Stimulated activated CD4-positive, alpha-beta T cell treated with anti-CD3 and anti-CD28 coated beads, Interleukin-15, amount 100 ng/mL, for 48 hours (primary cell): ENCODE measurements around the gene ARSG.
"Not testable (repeated sequence)": the region's sequence is repeated elsewhere in the genome, so short reads cannot be mapped to it uniquely, and the experiment has no call there.

Experiments
- DNase-seq, 2 donors: peaks; one replicate each; pipeline ENCODE4 v3.0.0-alpha.2; 2020; ENCODE audit warnings: low read depth in 2 of 2

Gene ARSG

DNA sequence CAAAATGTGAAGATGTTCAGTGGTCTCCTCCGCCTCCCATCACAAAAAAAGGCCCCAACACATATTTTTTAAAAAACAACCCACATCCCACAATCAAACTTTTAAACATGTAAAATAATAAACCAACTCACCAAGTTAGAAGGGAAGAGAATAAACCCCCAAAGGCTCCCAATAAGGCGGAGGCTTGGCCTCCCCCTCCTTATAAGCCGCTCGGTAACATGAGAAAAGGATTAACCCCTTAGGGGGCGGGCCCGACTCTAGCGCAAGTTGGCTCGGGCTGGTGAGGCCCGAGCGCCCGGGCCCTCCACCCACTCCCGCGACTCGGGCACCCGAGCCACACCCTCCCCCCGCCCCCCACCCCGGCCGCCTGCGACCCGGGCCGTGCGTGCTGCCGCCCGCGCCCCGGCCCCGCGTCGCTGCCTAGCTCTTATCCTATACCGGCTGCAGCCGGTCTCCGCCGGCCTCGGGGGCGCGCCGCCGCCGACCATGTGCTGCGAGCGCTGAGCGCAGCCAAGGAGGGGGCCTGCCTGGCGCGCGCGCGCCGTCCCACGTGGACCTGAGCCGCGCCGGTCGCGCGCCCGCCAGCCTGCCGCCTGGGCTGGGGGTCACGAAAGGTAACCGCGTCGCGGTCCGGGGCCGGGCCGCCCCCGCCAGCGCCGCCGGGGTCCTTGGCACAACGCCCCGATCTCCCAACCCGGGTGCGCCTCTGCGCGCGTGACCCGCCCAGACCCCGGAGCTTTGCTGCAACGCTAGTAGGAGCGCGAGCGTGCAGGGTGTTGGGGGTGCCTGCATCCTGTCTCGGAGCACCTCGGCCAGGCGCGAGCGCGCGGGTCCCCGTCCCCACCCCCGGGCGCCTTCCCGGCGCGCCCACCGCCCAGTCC lies at the start of gene ARSG, which contains the start of gene SLC16A6:
Gene ARSG, plus strand, starts transcription at position 541 of the 881 bp plus-strand sequence. CDS start 15,999 bp downstream, outside the sequence.
Gene SLC16A6, minus strand, starts transcription at position 173 of the 881 bp plus-strand sequence. CDS start 12,807 bp downstream, outside the sequence.
- DNase-seq: peak; percentile 70 to 72

DNA sequence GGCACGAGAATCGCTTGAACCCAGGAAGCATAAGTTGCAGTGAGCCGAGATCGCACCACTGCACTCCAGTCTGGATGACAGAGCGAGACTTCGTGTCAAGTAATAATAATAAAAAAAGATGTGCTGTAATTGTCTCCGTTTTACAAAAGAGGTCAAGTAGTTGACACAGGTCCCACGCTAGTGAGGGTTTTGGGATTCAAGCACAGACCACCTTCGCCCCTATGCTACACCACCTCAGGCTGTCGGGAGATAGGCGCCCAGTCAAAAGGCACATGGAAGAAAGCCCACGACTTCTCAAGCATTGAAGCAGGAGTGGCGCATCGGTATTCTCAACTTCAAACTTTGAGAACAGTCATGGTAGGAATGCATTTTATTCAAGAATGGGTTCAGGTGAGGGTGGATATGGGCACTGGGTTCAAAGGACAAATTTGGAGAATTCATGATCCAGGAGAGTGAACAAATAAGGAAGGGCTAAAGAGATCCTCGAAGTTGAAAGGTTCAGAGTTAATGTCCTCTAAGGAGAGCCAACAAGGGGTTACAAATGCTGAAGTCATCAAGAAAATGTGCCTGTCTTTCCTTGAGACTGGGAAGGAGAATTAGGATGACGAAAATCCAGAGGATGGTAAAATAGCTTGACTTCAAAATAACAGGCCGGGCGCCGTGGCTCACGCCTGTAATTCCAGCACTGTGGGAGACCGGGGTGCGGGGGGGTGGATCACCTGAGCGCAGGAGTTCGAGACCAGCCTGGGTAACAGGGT lies 44.8 kb upstream of the ARSG start:
- DNase-seq: no peak

DNA sequence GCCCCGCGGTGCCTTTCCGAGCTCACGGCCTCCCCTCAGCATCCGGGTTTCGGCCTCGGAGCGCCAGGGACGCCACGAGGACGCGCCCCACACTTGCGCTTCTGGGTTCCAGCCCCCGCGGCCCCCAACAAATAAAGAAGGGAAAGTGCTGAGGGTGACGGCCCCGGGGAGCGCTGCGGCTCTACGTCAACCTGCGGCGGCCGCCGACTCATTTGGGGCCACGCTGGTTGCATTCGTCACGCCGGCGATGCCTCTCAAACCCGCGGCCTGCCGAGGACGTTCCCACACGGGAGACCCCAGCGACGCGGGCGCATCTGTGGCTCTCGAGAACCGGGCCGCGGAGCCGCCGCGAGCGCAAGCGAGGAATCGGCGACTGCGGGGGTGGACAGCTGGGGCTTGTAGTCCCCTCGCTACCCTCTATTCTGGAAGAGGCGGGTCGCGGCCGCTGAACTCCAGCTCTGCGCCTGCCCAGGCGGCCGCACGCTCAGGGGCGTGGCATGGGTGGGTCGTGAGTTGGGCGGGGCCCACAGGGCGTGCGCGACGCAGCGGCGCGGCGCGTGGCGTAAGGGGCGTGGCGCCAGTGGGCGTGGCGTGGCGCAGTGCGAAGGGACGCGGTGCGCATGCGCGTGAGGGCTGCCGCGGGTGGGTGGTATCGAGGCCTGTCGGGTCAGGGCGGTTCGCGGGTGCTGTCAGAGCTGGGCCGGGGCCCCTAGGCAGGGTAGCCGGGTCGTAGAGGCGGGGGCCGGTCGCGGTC lies 43.7 kb upstream of the ARSG start, which contains the start of gene AMZ2:
Gene AMZ2, plus strand, starts transcription at position 599 of the 754 bp plus-strand sequence. CDS start 2,145 bp downstream, outside the sequence.
- DNase-seq: peak; percentile 90 to 97

DNA sequence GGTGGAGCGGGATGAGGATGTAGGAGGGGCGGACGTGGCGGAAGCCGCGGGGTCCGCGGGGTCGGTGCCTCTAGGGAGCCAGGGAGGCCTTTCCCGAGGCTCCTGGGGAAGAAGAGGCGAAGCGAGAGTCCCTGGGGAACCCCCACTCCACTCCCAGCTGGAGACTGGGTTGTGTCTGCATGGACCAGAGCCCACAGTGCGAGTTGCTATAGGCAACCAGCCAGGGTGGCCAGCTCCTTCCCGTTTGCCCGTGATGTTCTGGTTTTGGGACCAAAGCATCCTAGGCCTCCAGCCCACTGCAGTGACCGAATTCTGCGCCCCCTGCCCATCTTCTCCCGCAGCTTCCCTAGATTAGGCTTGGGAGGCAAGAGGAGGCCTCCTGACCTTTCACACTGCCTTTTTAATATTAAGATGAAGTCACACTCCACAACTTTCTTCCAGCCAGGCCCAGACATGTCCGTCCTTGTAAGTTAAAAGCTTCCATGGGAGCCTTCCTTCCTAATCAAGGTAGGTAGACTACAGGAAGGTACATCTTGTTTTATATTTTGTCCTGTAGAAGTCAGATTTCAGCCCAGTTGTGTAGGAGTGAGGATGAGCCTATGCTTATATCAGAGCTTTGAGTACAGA lies 43.0 kb upstream of the ARSG start:
- peak; percentile 39 to 45 for DNase-seq

DNA sequence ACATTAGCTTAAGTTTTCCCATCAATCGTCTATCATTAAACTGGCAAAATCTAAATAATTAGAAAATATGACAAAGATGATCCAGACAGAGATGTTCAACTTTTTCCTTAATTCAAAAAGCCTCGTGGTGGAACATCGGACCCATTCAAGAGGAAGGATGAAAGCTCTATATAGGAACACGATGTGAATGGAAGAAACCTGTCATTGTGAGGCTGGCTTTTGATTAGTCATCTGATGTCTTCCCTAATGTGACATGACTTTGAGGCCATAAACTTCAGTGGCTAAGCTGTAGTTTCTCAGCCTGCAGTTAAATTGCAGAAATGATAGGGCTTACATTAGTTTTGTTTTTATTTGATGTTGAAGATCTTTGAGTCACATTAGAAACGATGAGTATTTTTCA lies 42.4 kb upstream of the ARSG start:
- DNase-seq: no peak

DNA sequence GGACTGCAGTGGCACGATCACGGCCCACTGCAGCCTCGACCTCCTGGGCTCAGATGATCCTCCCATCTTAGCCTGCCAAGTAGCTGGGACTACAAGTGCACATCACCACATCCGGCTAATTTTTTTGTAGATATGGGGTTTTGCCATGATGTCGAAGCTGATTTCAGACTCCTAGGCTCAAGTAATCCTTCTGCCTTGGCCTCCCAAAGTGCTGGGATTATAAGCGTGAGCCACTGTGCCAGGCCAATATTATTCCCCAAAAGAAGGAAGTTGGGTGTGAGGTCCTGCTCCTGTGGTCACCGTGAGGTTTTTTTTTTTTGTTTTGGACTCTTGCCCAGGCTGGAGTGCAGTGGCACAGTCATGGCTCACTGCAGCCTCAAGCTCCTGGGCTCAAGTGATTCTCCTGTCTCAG lies 41.9 kb upstream of the ARSG start:
- no peak for DNase-seq

DNA sequence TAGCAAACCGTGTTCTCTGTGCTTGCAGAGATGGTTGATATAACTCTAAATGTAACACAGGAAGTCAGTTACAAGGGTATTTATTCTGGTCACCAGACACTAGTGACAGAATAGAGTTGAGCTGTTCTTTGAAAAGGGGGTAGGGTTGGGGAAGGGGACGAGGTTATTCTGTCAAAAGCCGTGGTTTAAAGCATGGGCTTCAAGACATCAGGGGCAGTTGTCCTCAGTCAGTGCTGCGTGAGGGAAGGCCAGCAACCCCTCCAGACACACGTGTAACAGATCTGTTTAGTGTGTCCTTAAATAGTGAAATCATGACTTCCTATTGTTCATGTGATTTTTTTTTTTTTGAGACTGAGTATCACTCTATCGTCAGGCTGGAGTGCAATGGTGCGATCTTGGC lies 37.9 kb upstream of the ARSG start:
- DNase-seq: not testable (repeated sequence)

DNA sequence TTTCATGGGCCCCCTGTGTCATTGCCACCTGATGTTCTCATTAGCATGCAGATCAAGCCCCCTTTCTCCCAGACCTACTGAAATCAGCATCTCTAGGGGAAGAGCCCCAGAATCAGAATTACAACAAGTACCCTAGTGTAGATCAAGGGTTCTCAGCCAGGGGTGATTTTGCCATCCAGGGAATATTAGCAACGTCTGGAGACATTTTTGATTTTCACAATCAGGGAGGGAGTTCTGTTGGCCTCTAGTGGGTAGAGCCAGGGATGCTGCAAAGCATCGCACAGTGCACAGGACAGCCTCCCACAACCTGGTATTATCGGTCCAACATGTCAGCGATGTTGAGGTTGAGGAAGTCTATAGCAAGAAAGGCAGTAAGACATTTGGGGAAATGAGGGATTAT lies 36.1 kb upstream of the ARSG start:
- no peak for DNase-seq

DNA sequence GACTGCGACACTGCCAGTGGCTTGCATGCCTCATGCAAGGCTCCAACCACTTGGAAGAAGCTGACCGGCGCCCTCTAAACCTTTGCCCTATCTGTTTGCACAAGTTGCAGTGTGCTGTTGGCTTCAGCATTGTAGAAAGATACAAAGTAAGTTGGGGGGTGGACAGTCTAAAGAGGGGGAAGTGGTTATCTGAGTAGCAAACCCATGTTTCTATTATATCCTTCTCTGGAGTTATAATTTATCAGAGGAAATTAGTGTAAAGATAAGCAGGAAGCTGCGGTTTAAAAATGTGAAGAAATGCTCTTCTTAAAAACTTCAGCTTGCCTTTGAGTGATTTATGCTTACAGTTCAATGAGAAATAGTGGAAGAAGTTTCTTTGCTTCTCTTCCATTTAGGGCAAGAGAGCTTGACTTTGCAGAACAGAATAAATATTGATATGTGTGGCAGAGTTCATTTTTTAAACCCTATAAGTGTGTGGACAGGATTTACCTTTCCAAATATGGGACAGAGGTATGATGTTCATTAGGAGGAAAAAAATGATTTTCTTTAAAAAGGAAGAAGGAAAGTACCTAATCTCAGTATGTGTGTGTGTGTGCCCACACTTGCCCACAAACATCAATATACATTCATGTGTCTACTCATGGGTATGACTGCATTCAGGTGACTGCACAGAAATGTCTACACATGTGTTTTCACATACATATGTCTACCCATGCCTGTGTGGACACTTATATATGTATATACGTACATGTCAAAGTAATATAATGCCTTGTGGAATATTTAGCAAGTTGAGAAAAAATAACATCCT lies 35.4 kb upstream of the ARSG start:
- DNase-seq: no peak

DNA sequence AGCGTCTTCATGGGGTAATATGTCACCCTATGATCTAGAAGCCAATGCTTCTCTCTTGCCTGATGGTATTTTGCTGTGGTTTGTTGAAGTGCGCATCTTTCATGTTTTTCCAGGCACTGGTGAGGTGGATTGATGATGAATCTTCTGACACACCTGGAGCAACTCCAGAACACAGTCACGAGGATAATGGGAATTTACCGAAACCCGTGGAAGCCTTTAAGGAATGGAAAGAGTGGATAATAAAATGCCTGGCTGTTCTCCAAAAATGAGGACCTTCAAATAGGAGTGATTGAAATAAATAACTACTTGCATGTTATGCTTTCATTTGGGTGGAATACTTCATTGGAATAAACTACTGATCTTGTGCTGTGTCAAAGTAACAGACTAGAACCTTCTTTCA lies 34.6 kb upstream of the ARSG start:
- not testable (repeated sequence) for DNase-seq

DNA sequence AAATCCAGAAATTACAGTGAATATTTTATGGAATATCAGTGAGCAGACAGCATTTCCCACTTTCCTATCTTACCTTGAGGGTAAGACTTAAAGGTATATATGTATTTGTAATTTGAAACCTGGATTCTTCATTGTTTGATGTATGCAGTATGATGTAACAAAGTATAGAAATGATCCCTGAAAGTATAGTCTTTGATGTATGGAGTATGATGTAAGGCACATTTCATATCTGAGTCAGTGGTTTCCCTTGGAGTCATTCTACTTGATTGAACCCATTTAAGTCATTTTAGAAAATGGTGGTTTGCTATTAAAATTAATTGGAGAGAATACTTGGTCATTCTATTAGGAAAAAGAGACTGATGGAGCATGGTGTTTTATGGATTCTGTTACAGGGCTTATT lies 33.4 kb upstream of the ARSG start:
- no peak for DNase-seq

DNA sequence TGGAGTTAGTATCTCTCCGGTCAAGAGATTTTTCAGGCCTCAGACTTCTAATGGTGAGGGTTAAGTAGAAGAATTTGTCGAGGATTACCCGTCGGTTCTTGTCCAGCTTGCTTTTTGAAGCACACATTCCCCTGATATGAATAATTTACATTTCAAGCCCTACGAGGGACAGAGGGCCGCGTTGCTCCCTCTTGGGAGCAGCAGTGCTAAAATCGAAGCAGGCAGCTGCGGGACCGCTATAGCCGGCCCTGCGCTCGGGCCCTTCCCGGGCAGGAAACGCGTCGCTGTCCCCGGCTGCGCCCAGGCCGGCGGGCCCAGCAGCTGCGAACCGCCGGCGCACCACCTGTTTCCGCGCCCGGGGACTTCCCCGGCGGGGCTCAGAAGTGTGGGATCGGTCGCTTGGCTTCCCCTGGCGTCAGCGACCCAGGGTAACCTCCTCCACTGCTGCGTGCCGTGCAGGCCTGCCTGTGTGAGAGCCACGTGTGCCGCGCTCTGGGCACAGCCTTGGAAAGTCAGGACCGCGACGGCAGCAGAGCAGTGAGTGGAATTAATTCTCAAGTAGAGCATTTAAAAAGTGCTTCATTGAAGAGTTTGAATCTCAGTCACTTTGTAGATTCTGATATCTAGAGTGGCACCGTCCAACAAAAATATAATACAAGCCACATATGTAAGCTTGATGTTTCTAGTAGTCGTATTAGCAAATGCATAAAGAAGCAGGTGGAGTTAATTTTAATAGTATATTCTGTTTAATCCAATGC lies 32.2 kb upstream of the ARSG start:
- DNase-seq: peak; percentile 50 to 70

DNA sequence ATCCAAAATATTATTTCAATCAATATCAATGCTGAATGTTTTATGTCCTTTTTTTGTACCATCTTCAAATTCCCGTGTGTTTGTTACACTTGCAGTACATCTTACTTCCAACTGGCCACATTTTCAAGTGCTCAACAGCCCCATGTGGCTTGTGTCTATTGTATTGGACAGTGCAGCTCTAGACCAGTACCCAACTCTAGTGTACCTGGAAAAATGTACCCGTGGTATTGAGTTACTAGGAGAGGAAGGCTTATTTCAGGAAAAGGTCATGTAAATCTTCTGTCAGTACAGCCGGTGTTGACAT lies 31.7 kb upstream of the ARSG start:
- not testable (repeated sequence) for DNase-seq

DNA sequence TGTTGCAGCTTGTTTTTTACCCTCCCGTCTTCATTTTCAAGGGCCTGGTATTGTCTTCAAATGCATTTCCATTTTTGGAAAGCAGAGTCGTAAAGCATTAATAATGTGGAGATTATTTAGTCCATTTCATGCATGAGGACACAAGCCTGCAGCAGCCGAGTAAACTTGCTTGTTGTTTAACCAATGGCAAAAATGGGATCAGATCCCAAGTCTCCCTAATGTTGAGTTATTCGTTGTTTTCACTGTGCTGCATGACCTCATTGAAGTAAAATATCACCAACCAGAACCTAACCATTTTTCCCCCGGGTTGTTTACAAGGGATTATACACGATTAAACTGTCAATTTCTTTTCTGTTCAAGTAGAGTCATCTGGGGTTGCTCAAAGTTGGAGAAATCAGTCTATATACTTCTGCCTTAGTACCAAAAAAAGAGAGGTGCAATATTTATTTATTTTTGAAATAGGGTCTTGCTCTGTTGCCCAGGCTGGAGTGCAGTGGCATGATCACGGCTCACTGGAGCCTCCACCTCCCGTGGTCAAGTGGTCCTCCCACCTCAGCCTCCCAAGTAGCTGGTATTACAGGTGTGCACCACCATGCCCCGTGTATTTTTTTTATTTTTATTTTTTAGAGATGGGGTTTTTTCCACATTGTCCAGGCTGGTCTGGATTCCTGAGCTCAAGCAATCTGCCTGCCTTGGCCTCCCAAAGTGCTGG lies 31.1 kb upstream of the ARSG start:
- DNase-seq: no peak

DNA sequence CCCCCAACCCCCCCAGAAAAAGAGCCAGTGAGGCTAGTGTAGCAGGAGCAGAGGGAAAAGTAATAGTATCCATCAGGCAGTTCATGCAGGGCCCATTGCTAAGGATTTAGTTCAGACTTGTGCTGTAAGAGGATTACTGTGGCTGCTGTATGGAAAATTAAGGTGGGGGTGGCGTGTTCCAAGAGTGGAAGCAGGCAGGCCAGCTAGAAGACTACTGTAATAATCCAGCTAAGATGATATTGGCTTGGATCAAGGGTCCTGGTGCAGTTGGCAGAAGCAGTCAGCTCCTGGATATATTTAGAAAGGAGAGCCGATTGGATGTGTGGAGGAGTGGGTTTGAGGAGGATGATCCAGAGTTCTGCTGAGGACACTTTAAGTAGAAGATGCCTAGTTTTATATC lies 28.8 kb upstream of the ARSG start:
- not testable (repeated sequence) for DNase-seq

DNA sequence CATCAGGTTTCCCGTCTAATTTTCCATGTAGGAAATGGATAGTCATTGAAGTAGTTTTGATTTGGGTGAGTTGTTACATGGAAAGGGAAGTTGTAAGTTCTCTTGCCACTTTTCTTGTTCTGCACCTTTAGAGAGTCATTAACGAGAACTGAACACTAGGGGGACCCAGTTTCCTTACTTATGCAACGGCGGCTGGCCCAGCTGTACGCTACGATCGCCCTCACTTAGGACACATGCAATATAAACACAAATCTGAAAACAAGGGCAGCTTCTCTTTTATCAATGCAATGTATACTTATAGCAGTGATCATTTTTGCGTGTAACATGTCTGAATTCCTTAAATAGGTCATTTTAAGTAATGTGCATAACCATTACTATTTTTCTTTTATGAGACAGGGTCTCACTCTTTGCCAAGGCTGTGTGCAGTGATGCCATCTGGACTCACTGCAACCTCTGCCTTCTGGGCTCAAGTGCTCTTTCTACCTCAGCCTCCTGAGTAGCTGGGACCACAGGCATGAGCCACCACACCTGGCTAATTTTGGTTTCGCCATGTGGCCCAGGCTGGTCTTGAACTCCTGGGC lies 28.1 kb upstream of the ARSG start:
- not testable (repeated sequence) for DNase-seq

DNA sequence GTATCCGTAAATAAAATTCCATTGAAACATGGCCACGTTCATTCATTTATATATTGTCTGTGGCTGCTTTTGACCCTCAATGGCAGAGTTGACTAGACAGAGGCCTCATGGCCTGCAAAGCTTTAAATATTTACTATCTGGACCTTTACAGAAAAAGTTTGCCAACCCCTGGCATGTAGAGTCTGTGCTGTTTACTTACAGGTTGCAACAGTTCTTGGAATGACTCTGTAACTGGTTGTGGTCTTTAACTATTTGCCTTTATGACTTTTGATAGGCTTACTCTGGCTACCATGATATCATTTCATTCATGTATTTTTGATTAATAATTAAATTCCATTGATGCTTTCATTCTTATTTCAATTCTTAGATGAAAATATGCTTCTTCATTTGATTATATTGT lies 25.5 kb upstream of the ARSG start:
- not testable (repeated sequence) for DNase-seq

DNA sequence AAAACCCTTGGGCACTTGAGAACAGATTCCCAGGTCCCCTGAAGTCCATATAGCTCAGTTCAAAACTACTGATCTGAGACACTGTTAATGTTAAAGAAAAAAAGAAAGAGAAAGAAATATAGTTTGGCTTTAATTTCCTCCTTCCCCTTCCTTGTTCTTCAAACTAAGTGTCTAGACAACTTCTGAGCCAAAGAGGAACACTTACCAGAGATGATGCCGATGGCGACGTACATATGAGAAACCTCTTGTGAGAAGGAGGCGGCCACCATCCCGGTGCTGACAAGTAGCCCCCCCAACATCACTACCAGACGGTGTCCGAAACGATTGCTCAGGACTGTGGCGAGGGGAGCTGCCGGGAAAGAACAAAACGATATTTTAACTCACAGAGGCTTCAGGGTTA lies 17.6 kb upstream of the ARSG start:
- DNase-seq: no peak

DNA sequence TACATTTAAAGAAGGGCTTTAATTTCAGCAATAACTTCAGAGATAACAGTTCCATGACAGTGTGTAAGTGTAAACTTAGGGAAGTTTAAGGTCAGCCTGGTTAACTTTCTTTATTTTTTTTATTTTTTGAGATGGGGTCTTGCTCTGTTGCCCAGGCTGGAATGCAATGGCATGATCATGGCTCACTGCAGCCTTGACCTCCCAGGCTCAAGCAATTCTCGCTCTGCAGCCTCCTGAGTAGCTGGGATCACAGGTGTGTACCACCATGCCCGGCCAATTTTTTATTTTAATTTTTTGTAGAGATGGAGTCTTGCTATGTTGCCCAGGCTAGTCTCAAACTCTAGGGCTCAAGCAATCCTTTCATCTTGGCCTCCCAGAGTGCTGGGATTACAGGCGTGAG lies 15.0 kb upstream of the ARSG start:
- not testable (repeated sequence) for DNase-seq
